HEK293 (cell line): ENCODE data around the gene CLP1.

Source experiments
- CTCF ChIA-PET: fragments of 350-600 bp; formaldehyde crosslinking; extraction: SDS; loops from one replicate; lab custom pipeline; 2021; ENCODE audit warnings: antibody characterized with exemption; lab: Yijun Ruan, JAX
- POLR2A ChIA-PET: fragments of 300-600 bp; formaldehyde crosslinking; extraction: SDS; loops from one replicate; lab custom pipeline; 2020; ENCODE audit warnings: antibody characterized with exemption, inconsistent platforms; lab: Yijun Ruan, JAX
- H3K27ac ChIP-seq: fragments of 200-500 bp; sonication (Bioruptor generic); 2 replicates; pipeline ENCODE4 v1.5.1; 2014; ENCODE audit warnings: low read depth, low read length, control low read depth, inconsistent platforms; ENCODE audit errors: extremely low read depth
- H3K36me3 ChIP-seq, 2 experiments: fragments of 200-500 bp in 1 of 2; sonication (Bioruptor generic) in 1 of 2; 1 replicate in 1 of 2; 2 replicates in 1 of 2; pipeline ENCODE4 v1.5.1; 2014 to 2017; ENCODE audit warnings: inconsistent platforms in 2 of 2, low read length in 2 of 2; ENCODE audit not compliant: control insufficient read depth in 2 of 2, insufficient read depth in 1 of 2
- H3K4me1 ChIP-seq: fragments of 200-500 bp; sonication (Bioruptor generic); 2 replicates; pipeline ENCODE4 v1.5.1; 2014; ENCODE audit warnings: mild to moderate bottlenecking, low read length, inconsistent platforms; ENCODE audit not compliant: control insufficient read depth, insufficient read depth
- H3K4me3 ChIP-seq: 2 replicates; pipeline ENCODE4 v1.5.1; 2011; ENCODE audit warnings: low read depth, mild to moderate bottlenecking, control low read depth, low read length, moderate library complexity
- H3K9me3 ChIP-seq: fragments of 200-500 bp; sonication (Bioruptor generic); 2 replicates; pipeline ENCODE4 v1.5.1; 2014; ENCODE audit warnings: low read depth, low read length, inconsistent platforms; ENCODE audit not compliant: control insufficient read depth, insufficient read depth
- HOXC10 ChIP-seq: sonication (generic); formaldehyde crosslinking; IDR thresholded peaks from 2 replicates; pipeline ENCODE4 v1.8.1; 2023; ENCODE audit warnings: mild to moderate bottlenecking, missing genetic modification reagents
- KLF16 ChIP-seq: fragments of 450-650 bp; formaldehyde crosslinking; IDR thresholded peaks from 2 replicates; pipeline ENCODE4 v1.5.1; 2017; ENCODE audit warnings: missing biosample characterization, missing genetic modification characterization
- OSR2 ChIP-seq: fragments of 450-650 bp; formaldehyde crosslinking; IDR thresholded peaks from 2 replicates; pipeline ENCODE4 v1.5.1; 2016; ENCODE audit warnings: missing biosample characterization, missing genetic modification characterization
- PRDM4 ChIP-seq: fragments of 450-650 bp; formaldehyde crosslinking; IDR thresholded peaks from 2 replicates; pipeline ENCODE4 v1.5.1; 2017; ENCODE audit warnings: missing biosample characterization, missing genetic modification characterization
- REPIN1 ChIP-seq: fragments of 450-650 bp; formaldehyde crosslinking; IDR thresholded peaks from 2 replicates; pipeline ENCODE4 v1.5.1; 2017; ENCODE audit warnings: missing biosample characterization, missing genetic modification characterization, low read depth
- SP2 ChIP-seq: fragments of 450-650 bp; formaldehyde crosslinking; IDR thresholded peaks from 2 replicates; pipeline ENCODE4 v1.5.1; 2016; ENCODE audit warnings: missing biosample characterization, missing genetic modification characterization
- SP7 ChIP-seq: fragments of 450-650 bp; formaldehyde crosslinking; IDR thresholded peaks from 2 replicates; pipeline ENCODE4 v1.5.1; 2016; ENCODE audit warnings: missing biosample characterization, missing genetic modification characterization
- ZBTB21 ChIP-seq: fragments of 450-650 bp; formaldehyde crosslinking; IDR thresholded peaks from 2 replicates; pipeline ENCODE4 v1.5.1; 2017; ENCODE audit warnings: missing biosample characterization, missing genetic modification characterization
- ZBTB44 ChIP-seq: fragments of 450-650 bp; IDR thresholded peaks from 2 replicates; pipeline ENCODE4 v1.5.1; 2018; ENCODE audit warnings: missing biosample characterization, mild to moderate bottlenecking, missing genetic modification characterization
- ZFP3 ChIP-seq: fragments of 450-650 bp; formaldehyde crosslinking; IDR thresholded peaks from 2 replicates; pipeline ENCODE4 v1.5.1; 2016; ENCODE audit warnings: low read depth, missing biosample characterization, missing genetic modification characterization
- ZNF112 ChIP-seq: fragments of 450-650 bp; formaldehyde crosslinking; IDR thresholded peaks from 2 replicates; pipeline ENCODE4 v1.5.0; 2017; ENCODE audit warnings: missing biosample characterization, missing genetic modification characterization
- ZNF121 ChIP-seq: fragments of 450-650 bp; formaldehyde crosslinking; IDR thresholded peaks from 2 replicates; pipeline ENCODE4 v1.5.1; 2016; ENCODE audit warnings: missing biosample characterization, missing genetic modification characterization
- ZNF2 ChIP-seq: fragments of 450-650 bp; formaldehyde crosslinking; IDR thresholded peaks from 2 replicates; pipeline ENCODE4 v1.5.1; 2016; ENCODE audit warnings: missing biosample characterization, missing genetic modification characterization
- ZNF280D ChIP-seq: fragments of 450-650 bp; formaldehyde crosslinking; IDR thresholded peaks from 2 replicates; pipeline ENCODE4 v1.5.1; 2016; ENCODE audit warnings: missing biosample characterization, missing genetic modification characterization
- ZNF292 ChIP-seq: fragments of 450-650 bp; formaldehyde crosslinking; IDR thresholded peaks from 2 replicates; pipeline ENCODE4 v1.5.1; 2016; ENCODE audit warnings: low read depth, missing biosample characterization, missing genetic modification characterization, borderline replicate concordance
- ZNF350 ChIP-seq: fragments of 450-650 bp; formaldehyde crosslinking; IDR thresholded peaks from 2 replicates; pipeline ENCODE4 v1.5.0; 2017; ENCODE audit warnings: missing biosample characterization, mild to moderate bottlenecking, missing genetic modification characterization
- ZNF354C ChIP-seq: fragments of 450-650 bp; formaldehyde crosslinking; IDR thresholded peaks from 2 replicates; pipeline ENCODE4 v1.5.1; 2016; ENCODE audit warnings: missing biosample characterization, missing genetic modification characterization, low read depth, borderline replicate concordance
- ZNF596 ChIP-seq: fragments of 450-650 bp; IDR thresholded peaks from 2 replicates; pipeline ENCODE4 v1.5.0; 2018; ENCODE audit warnings: missing biosample characterization, mild to moderate bottlenecking, missing genetic modification characterization, moderate library complexity
- ZNF621 ChIP-seq: fragments of 450-650 bp; formaldehyde crosslinking; IDR thresholded peaks from 2 replicates; pipeline ENCODE4 v1.5.1; 2017; ENCODE audit warnings: missing biosample characterization, missing genetic modification characterization
- ZNF777 ChIP-seq: fragments of 450-650 bp; formaldehyde crosslinking; IDR thresholded peaks from 2 replicates; pipeline ENCODE4 v1.5.1; 2017; ENCODE audit warnings: missing biosample characterization, missing genetic modification characterization, borderline replicate concordance
- ZNF785 ChIP-seq: fragments of 450-650 bp; formaldehyde crosslinking; IDR thresholded peaks from 2 replicates; pipeline ENCODE4 v1.5.1; 2016; ENCODE audit warnings: missing biosample characterization, missing genetic modification characterization
- TF ChIP-seq, protein P1 (sequence below): fragments of 450-650 bp; formaldehyde crosslinking; IDR thresholded peaks from 2 replicates; pipeline ENCODE4 v1.5.1; 2016; ENCODE audit warnings: missing biosample characterization, missing genetic modification characterization
- TF ChIP-seq, protein P2 (sequence below): fragments of 450-650 bp; formaldehyde crosslinking; IDR thresholded peaks from 2 replicates; pipeline ENCODE4 v1.5.1; 2016; ENCODE audit warnings: missing biosample characterization, missing genetic modification characterization
- TF ChIP-seq, protein P3 (sequence below): fragments of 450-650 bp; formaldehyde crosslinking; IDR thresholded peaks from 2 replicates; pipeline ENCODE4 v1.5.1; 2017; ENCODE audit warnings: missing biosample characterization, missing genetic modification characterization

Gene CLP1

DNA sequence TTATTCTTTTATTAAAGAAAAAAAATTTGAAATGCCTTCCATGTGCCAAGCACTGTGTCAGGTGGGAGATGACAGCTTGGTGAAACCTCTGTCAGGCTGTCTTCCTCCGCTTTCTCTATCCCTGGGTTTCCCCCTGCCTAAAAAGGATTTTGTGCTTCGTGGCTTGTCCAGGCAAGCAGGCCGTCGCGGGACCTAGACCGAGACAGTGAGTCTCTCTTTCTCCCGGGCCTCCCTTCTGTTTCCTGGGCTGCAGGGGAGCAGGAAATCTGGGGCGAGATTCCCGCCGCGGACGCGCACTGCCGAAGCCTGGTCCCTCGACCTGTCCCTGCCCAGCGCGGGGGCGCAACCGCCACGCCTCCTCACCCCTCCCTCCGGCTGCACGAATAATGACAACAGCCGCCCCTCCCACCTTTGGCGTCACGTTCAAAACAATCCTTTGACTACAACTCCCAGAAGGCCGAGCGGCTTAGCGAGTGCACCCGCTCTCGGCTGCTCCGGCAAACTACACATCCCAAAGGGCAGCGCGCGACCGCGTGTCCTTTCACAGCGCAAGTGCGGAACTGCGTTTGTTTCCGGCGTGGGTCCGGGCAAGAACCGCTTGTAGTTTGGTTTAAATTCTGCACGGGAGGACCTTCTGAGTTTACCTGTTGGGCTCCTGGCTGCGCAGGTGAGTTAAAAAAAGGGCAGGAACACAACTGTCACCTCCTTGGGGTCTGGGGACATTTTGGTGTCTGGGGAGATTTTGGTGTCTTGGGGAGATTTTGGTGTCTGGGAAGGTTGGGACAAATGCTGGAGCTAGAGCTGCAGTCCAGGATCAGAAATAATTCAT is at the start of gene CLP1 (continued):
- TF ChIP-seq, protein P1, sequence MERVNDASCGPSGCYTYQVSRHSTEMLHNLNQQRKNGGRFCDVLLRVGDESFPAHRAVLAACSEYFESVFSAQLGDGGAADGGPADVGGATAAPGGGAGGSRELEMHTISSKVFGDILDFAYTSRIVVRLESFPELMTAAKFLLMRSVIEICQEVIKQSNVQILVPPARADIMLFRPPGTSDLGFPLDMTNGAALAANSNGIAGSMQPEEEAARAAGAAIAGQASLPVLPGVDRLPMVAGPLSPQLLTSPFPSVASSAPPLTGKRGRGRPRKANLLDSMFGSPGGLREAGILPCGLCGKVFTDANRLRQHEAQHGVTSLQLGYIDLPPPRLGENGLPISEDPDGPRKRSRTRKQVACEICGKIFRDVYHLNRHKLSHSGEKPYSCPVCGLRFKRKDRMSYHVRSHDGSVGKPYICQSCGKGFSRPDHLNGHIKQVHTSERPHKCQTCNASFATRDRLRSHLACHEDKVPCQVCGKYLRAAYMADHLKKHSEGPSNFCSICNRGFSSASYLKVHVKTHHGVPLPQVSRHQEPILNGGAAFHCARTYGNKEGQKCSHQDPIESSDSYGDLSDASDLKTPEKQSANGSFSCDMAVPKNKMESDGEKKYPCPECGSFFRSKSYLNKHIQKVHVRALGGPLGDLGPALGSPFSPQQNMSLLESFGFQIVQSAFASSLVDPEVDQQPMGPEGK (tag by site-specific recombination), result peak; percentile 99
- TF ChIP-seq ZNF112 (no peak), ZNF777 (tag by site-specific recombination) (no peak), ZNF292 (no peak), ZBTB21 (tag by site-specific recombination) (peak; percentile 57; the same call in 1 of the 2 replicates), ZNF2 (tag by site-specific recombination) (no peak), KLF16 (tag by site-specific recombination) (peak; percentile 27; the same call in 1 of the 2 replicates), ZNF280D (tag by site-specific recombination) (no peak), ZNF596 (tag by site-specific recombination) (no peak), SP7 (tag by site-specific recombination) (peak; percentile 41; the same call in 1 of the 2 replicates), ZBTB44 (tag by site-specific recombination) (no peak), ZNF785 (tag by site-specific recombination) (no peak), PRDM4 (peak; percentile 20; the same call in 1 of the 2 replicates)

DNA sequence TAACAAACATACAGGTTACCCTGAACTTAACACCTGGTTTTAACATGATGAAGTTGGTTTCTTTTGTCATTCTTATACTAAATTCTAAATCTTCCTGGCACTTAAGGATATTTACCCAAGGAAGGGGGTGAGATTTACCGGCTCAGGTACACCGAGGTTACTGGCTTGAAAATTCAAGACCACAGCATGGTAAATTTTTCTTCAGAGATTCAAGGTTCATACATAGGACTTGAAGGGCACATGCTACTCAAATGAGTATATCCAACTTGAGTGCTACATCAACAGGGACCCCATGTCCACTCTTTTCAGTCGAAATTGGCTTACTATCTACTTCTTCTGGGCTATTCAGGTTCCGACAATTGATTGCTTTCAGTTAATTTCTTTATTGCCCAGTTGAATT is 47.4 kb upstream of the CLP1 start:
- Histone ChIP-seq H3K27ac (no peak overlapping the region), H3K9me3 (no peaks in the 10 kb centered on the region), H3K4me1 (no peaks in the 10 kb centered on the region), H3K4me3 (no peak overlapping the region), H3K36me3 (no peaks in the 10 kb centered on the region)
- ChIA-PET POLR2A (interaction anchor here (0.7 kb wide), 1 partner anchor 36 kb away, joined by 3 read pairs; no protein-coding TSS in a partner anchor), CTCF (interaction anchor here (0.6 to 0.7 kb wide), 2 partner anchors 8 to 40 kb away, joined by 4 to 5 read pairs; no protein-coding TSS in a partner anchor)
- TF ChIP-seq REPIN1 (tag by site-specific recombination) (no peak), ZNF121 (no peak), SP2 (tag by site-specific recombination) (no peak), HOXC10 (CRISPR knock-in tag) (no peak), ZNF354C (tag by site-specific recombination) (no peak), ZFP3 (no peak), OSR2 (tag by site-specific recombination) (no peak), ZNF621 (tag by site-specific recombination) (no peak), ZNF350 (tag by site-specific recombination) (no peak)
- TF ChIP-seq, protein P2, sequence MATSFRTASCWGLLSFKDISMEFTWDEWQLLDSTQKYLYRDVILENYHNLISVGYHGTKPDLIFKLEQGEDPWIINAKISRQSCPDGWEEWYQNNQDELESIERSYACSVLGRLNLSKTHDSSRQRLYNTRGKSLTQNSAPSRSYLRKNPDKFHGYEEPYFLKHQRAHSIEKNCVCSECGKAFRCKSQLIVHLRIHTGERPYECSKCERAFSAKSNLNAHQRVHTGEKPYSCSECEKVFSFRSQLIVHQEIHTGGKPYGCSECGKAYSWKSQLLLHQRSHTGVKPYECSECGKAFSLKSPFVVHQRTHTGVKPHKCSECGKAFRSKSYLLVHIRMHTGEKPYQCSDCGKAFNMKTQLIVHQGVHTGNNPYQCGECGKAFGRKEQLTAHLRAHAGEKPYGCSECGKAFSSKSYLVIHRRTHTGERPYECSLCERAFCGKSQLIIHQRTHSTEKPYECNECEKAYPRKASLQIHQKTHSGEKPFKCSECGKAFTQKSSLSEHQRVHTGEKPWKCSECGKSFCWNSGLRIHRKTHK (tag by site-specific recombination), result no peak
- TF ChIP-seq, protein P3, sequence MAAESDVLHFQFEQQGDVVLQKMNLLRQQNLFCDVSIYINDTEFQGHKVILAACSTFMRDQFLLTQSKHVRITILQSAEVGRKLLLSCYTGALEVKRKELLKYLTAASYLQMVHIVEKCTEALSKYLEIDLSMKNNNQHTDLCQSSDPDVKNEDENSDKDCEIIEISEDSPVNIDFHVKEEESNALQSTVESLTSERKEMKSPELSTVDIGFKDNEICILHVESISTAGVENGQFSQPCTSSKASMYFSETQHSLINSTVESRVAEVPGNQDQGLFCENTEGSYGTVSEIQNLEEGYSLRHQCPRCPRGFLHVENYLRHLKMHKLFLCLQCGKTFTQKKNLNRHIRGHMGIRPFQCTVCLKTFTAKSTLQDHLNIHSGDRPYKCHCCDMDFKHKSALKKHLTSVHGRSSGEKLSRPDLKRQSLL (tag by site-specific recombination), result no peak
